GM21576 (cell line): ENCODE data around the gene ARHGAP44.

Source experiments
- ATAC-seq: cut with Tn5 transposase; IDR thresholded peaks from one replicate; pipeline ENCODE4 v1.9.1; 2021; ENCODE audit warnings: mild to moderate bottlenecking, moderate library complexity; ENCODE audit not compliant: unreplicated experiment

Gene ARHGAP44

GRCh38 chr17:12896180-12896785, 107.0 kb downstream of the ARHGAP44 start:
- ATAC-seq: no peak

- no peak for ATAC-seq
Measured at GRCh38 chr17:12898110-12898509, 108.8 kb downstream of the ARHGAP44 start.

- no peak for ATAC-seq
Measured at GRCh38 chr17:12899604-12900003, 110.3 kb downstream of the ARHGAP44 start.

- ATAC-seq: no peak
Measured at GRCh38 chr17:12900474-12900873, 111.2 kb downstream of the ARHGAP44 start.

- ATAC-seq: no peak
Measured at GRCh38 chr17:12902046-12902445, 112.7 kb downstream of the ARHGAP44 start.

GRCh38 chr17:12907477-12907876, 118.2 kb downstream of the ARHGAP44 start:
- no peak for ATAC-seq

GRCh38 chr17:12909046-12909445, 119.7 kb downstream of the ARHGAP44 start:
- no peak for ATAC-seq

GRCh38 chr17:12909511-12909910, 120.2 kb downstream of the ARHGAP44 start:
- no peak for ATAC-seq

- no peak for ATAC-seq
Measured at GRCh38 chr17:12911239-12911638, 121.9 kb downstream of the ARHGAP44 start.

GRCh38 chr17:12917399-12917798, 128.1 kb downstream of the ARHGAP44 start:
- no peak for ATAC-seq

- no peak for ATAC-seq
Measured at GRCh38 chr17:12918142-12918541, 128.8 kb downstream of the ARHGAP44 start.

GRCh38 chr17:12922120-12922519, 132.8 kb downstream of the ARHGAP44 start:
- ATAC-seq: no peak

- no peak for ATAC-seq
Measured at GRCh38 chr17:12924614-12925013, 135.3 kb downstream of the ARHGAP44 start.

- no peak for ATAC-seq
Measured at GRCh38 chr17:12927001-12927400, 137.7 kb downstream of the ARHGAP44 start.

- ATAC-seq: no peak
Measured at GRCh38 chr17:12927541-12928425, 138.5 kb downstream of the ARHGAP44 start.

GRCh38 chr17:12928736-12929135, 139.4 kb downstream of the ARHGAP44 start:
- ATAC-seq: no peak

GRCh38 chr17:12936501-12936900, 147.2 kb downstream of the ARHGAP44 start:
- ATAC-seq: no peak

GRCh38 chr17:12940699-12941098, 151.4 kb downstream of the ARHGAP44 start:
- ATAC-seq: no peak

GRCh38 chr17:12947047-12947446, 157.7 kb downstream of the ARHGAP44 start:
- no peak for ATAC-seq

- no peak for ATAC-seq
Measured at GRCh38 chr17:12952012-12952411, 162.7 kb downstream of the ARHGAP44 start.

GRCh38 chr17:12953156-12953555, 163.9 kb downstream of the ARHGAP44 start:
- no peak for ATAC-seq

- no peak for ATAC-seq
Measured at GRCh38 chr17:12955521-12955920, 166.2 kb downstream of the ARHGAP44 start.
